GM19328 (cell line): ENCODE results near the gene TBRG4.

Experiments
- ATAC-seq: cut with Tn5 transposase; IDR thresholded peaks from one replicate; pipeline ENCODE4 v1.9.1; 2021; ENCODE audit warnings: mild to moderate bottlenecking, moderate library complexity; ENCODE audit not compliant: unreplicated experiment

TBRG4 gene

GRCh38 chr7:45060295-45060694 lies 51.2 kb downstream of the TBRG4 start:
- ATAC-seq, result no peak

GRCh38 chr7:45057878-45058277 lies 53.6 kb downstream of the TBRG4 start:
- ATAC-seq, result no peak

GRCh38 chr7:45055594-45056219 lies 55.8 kb downstream of the TBRG4 start:
- no peak for ATAC-seq

GRCh38 chr7:45055016-45055415 lies 56.5 kb downstream of the TBRG4 start:
- no peak for ATAC-seq

GRCh38 chr7:45054442-45054841 lies 57.1 kb downstream of the TBRG4 start:
- ATAC-seq, result no peak

GRCh38 chr7:45053941-45054340 lies 57.6 kb downstream of the TBRG4 start:
- no peak for ATAC-seq

- ATAC-seq, result no peak
These were observed 58.1 kb downstream of the TBRG4 start for GRCh38 chr7:45053401-45053800.

- no peak for ATAC-seq
These were observed 59.5 kb downstream of the TBRG4 start for GRCh38 chr7:45052011-45052410.

- ATAC-seq, result no peak
These were observed 61.3 kb downstream of the TBRG4 start for GRCh38 chr7:45050198-45050597.
